Testis (tissue), 3 donors: ENCODE data around the gene SLC4A2. TPM values are rescaled to one million over a fixed set of nuclear protein-coding genes. Genes with fewer than 3 reads are reported as not detected.
A peak's percentile ranks its signal among the peaks of the same experiment; 100 is the strongest.

Experiments
- DNase-seq: peaks from one replicate; pipeline ENCODE4 v3.0.0-alpha.2; 2019
- H3K27ac ChIP-seq, 2 donors: fragments of 200-600 bp; sonication (generic); one replicate each; pipeline ENCODE4 v1.5.1; 2019
- H3K27me3 ChIP-seq: fragments of 200-600 bp; sonication (generic); one replicate; pipeline ENCODE4 v1.5.1; 2019
- H3K36me3 ChIP-seq: fragments of 200-600 bp; sonication (generic); one replicate; pipeline ENCODE4 v1.5.1; 2017; ENCODE audit warnings: low read depth; ENCODE audit errors: missing control alignments
- H3K4me1 ChIP-seq: fragments of 200-600 bp; sonication (generic); one replicate; pipeline ENCODE4 v1.5.1; 2019
- H3K4me3 ChIP-seq, 2 donors: fragments of 200-600 bp; sonication (generic); one replicate each; pipeline ENCODE4 v1.5.1; 2017 to 2019
- H3K9me3 ChIP-seq: fragments of 200-600 bp; sonication (generic); one replicate; pipeline ENCODE4 v1.5.1; 2017
- CTCF ChIP-seq, 3 experiments: fragments of 450-650 bp in 2 of 3; fragments of 200-600 bp in 1 of 3; sonication (generic) in 1 of 3; IDR thresholded peaks; one replicate each; pipeline ENCODE4 v1.5.1; 2016 to 2019; ENCODE audit warnings: antibody characterized with exemption in 3 of 3, mild to moderate bottlenecking in 2 of 3, moderate library complexity in 1 of 3
- POLR2A ChIP-seq: fragments of 450-650 bp; IDR thresholded peaks from one replicate; pipeline ENCODE4 v1.6.1; 2017; ENCODE audit warnings: antibody characterized with exemption, mild to moderate bottlenecking, moderate library complexity
- WGBS, 2 donors: methylation state at CpG; one replicate each; pipeline ENCODE4 v1.1.5; 2018; 5-methylcytosine and 5-hydroxymethylcytosine counted together
- intact Hi-C: fragments of 100-400 bp; cut with DNase I; formaldehyde crosslinking; loops from one replicate; pipeline ENCODE4 v1.15.1; 2023; ENCODE audit warnings: low total_unique reads
- polyA plus RNA-seq: library from polyadenylated mRNA; stranded (reverse); fragments of 350-450 nt; fragmentation: Illumina TruSeq; extraction: RNeasy Lipid Tissue Mini Kit (QIAGEN cat#74804); gene quantifications from one replicate; pipeline ENCODE4 v1.2.3, GENCODE V29; 2014; ENCODE audit warnings: low read depth, low replicate concordance; ENCODE audit not compliant: insufficient read depth
- total RNA-seq, 2 donors: library from RNA; depleted of rRNA; stranded (reverse); fragments of >200 nt; gene quantifications; one replicate each; pipeline ENCODE4 v1.2.3, GENCODE V29; 2016

The SLC4A2 gene
- total and polyA plus RNA-seq, 3 donors from 2014 or later, result 68.9 to 153 (median 147) TPM

GRCh38 chr7:151082141-151083070 is 23.0 kb downstream of the SLC4A2 start:
- DNase-seq, result no peak

GRCh38 chr7:151083071-151083823 is 23.9 kb downstream of the SLC4A2 start, which contains the start of gene TMUB1:
TMUB1 (minus strand) TSS chr7:151083493; CDS start chr7:151082563, 930 bp downstream.
- Histone ChIP-seq H3K27ac (peak within 1 kb of the TSS; percentile 94 to 97), H3K4me1 (peaks cover 47% of the 10 kb centered on the region)
- WGBS, 2 donors, result 0% methylated on average over 56 of the region's 69 CpGs; no CpG with 5 or more reads in 1 of the 2 donors

More at GRCh38 chr7:151082141-151083070, 23.0 kb downstream of the SLC4A2 start:
- no peaks in the 10 kb centered on the region for H3K9me3 ChIP-seq
- no peaks in the 10 kb centered on the region for H3K36me3 ChIP-seq
- intact Hi-C loops, result no loop called here
- TF ChIP-seq POLR2A (no peak), CTCF (IDR thresholded peaks at IDR 0.05) (no peak)
- H3K27ac ChIP-seq, result peak overlapping the region; percentile 94 to 97
- 30 to 37% methylated on average over 13 to 36 of the region's 42 CpGs for WGBS, 2 donors
- peak overlapping the region; percentile 89 to 92 for H3K4me3 ChIP-seq
- H3K27me3 ChIP-seq, result no peaks in the 10 kb centered on the region
- H3K4me1 ChIP-seq, result peaks cover 45% of the 10 kb centered on the region

GRCh38 chr7:151083824-151084160 is 24.4 kb downstream of the SLC4A2 start:
- Histone ChIP-seq H3K27me3 (no peaks in the 10 kb centered on the region), H3K9me3 (no peaks in the 10 kb centered on the region), H3K4me1 (peaks cover 47% of the 10 kb centered on the region), H3K36me3 (no peaks in the 10 kb centered on the region), H3K27ac (peak overlapping the region; percentile 94 to 97), H3K4me3 (peak overlapping the region; percentile 89 to 92)
- intact Hi-C loops, result no loop called here
- DNase-seq, result no peak
- no peak for TF ChIP-seq CTCF (IDR thresholded peaks at IDR 0.05)
- no peak for TF ChIP-seq POLR2A
- WGBS, 2 donors, result 23 to 25% methylated on average over 2 to 3 of the region's 3 CpGs

More at GRCh38 chr7:151083071-151083823, 23.9 kb downstream of the SLC4A2 start, which contains the start of gene TMUB1:
- DNase-seq, result peak; percentile 87
- no peak for TF ChIP-seq POLR2A
- TF ChIP-seq CTCF (IDR thresholded peaks at IDR 0.05), result peak in 1 of 3 experiments; percentile 6
- intact Hi-C loops, result no loop called here
- H3K9me3 ChIP-seq, result no peaks in the 10 kb centered on the region
- no peaks in the 10 kb centered on the region for H3K27me3 ChIP-seq
- H3K4me3 ChIP-seq, result peak within 1 kb of the TSS; percentile 89 to 92
- no peaks in the 10 kb centered on the region for H3K36me3 ChIP-seq

GRCh38 chr7:151085329-151085690 is 25.9 kb downstream of the SLC4A2 start:
- whole genome bisulfite sequencing, 2 donors, result 25 to 39% methylated on average over 5 of the region's 5 CpGs
- peaks cover 49% of the 10 kb centered on the region for H3K4me1 ChIP-seq
- no peak for DNase-seq

More at GRCh38 chr7:151085329-151085690, 25.9 kb downstream of the SLC4A2 start:
- Histone ChIP-seq H3K4me3 (no peak overlapping the region), H3K9me3 (no peaks in the 10 kb centered on the region), H3K27ac (peak overlapping the region; percentile 86), H3K27me3 (no peaks in the 10 kb centered on the region), H3K36me3 (no peaks in the 10 kb centered on the region)
- TF ChIP-seq POLR2A, result no peak
- TF ChIP-seq CTCF (IDR thresholded peaks at IDR 0.05), result no peak
- intact Hi-C loops, result no loop called here
